Effector CD4-positive, alpha-beta T cell (primary cell): Measurements from ENCODE around the gene PTAFR. TPM values are rescaled to one million over a fixed set of nuclear protein-coding genes. Genes with fewer than 3 reads are reported as not detected.

Experiments
- DNase-seq: peaks from one replicate; pipeline ENCODE4 v3.0.0-alpha.2; 2020
- total RNA-seq: gene quantifications from one replicate; lab custom pipeline; 2026; lab: John Stamatoyannopoulos, UW

PTAFR gene, protein sequence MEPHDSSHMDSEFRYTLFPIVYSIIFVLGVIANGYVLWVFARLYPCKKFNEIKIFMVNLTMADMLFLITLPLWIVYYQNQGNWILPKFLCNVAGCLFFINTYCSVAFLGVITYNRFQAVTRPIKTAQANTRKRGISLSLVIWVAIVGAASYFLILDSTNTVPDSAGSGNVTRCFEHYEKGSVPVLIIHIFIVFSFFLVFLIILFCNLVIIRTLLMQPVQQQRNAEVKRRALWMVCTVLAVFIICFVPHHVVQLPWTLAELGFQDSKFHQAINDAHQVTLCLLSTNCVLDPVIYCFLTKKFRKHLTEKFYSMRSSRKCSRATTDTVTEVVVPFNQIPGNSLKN
- not detected for total RNA-seq

DNA sequence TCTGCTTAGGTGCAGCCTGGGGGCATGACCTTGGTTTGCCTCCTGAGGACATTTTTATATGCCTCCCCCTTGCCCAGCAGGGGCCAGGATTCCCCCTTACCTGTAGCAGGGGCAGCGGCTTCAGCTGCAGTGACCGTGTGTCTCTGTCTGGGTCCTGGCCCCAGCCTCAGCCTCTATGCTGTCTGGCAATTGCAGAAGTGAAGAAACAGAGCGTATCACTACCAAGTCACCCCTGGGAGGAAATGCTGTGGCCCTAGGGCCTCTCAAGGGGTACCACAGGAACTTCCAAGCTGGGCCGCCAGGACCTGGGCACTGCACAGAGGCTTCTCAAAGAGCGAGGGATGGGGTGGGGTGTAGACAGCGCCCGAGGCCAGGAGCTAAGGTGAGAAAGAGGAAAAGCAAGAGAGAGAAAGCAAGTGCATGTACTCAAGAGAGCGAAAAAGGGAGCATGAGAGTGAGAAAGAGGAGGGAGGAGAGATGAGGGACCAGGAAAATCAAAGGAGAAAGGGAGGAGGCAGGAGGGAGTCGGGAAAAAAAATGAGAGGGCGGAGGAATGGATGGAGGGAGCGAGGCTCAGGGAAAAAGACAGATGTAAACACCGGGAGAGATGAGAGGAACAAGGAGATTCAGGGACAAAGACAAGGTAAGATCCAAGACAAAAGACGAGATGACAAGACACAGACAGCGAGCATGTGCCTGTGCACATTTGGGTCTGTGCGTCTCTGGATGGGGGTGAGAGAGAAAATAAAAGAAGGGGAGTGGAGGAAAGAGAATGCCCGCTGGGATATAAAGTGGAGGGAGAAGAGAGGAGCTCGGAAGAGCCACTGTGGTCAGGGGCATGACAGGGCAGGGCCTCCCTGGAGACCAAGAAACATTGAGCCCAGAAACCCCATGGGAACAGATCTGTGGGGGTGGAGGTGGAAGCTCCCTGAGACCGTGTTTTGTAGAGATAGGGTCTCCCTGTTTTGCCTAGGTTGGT is at the start of gene PTAFR:
Gene PTAFR, minus strand, starts transcription at position 199 of the 979 bp plus-strand sequence. CDS start 25,669 bp downstream, outside the sequence.
- DNase-seq, result no peak

DNA sequence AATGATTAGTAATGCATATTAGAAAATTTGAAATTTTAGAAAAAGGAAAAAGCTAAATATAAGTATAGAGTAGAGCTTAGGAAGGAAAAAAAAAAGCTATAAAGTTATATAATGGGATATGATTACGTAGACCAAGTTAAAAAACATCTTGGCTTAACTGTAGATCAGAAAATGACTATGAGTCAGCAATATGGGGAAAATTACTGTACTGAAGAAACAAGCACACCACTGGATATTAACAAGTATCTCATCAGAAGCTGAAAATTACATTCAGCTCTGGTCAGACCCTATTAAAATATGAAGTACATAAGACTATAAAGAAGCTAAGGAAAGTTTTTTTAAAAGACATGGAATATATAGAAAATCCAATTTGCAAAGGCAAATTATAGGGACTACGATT is 36.8 kb upstream of the PTAFR start:
- no peak for DNase-seq

DNA sequence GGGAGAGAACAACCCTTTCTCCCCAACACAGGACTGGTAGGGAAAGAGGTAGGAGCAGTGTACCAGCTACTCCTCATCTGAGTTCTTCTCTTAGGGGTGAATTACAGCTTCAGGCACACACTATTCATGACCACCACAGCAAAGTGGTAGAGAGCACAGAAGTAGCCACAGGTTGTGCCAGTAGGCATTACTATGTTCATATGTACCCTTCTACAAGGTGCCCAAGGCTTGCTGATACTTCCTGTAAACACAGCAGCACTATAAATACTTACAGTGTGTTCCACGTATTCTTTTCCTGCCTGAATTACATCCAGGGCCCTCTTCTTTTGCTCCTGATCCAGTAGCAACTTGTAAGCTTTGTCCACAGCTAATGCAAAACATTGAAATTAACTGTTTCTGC is 33.2 kb upstream of the PTAFR start:
- no peak for DNase-seq

DNA sequence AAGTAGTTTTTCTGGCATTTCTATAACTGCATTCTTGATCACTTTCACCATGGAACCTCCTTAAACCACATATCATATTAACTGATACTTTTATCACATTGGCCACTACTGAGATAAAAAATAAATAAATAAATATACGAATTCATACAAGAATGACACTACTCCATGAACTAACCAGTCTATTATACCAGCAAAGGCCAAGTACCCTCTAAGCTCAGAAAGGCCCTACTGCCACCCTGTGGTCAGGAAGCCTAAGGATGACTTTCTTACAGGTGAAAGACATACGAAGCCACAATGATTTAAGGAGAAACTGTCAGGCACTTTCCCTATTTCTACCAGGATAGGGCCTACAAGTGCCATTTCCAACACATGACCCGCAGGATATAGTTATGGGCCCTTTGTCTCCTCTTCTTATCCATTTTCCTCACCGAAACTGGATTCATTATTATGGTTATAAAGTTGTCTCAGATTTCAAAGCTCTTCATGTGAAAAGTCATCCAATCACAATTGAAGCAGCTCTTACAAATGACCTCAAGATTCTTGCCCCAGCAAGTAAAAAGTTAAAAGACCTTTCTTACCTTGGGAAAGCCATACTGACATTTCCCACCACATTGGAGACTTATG is 32.4 kb upstream of the PTAFR start:
- DNase-seq, result peak; percentile 43

DNA sequence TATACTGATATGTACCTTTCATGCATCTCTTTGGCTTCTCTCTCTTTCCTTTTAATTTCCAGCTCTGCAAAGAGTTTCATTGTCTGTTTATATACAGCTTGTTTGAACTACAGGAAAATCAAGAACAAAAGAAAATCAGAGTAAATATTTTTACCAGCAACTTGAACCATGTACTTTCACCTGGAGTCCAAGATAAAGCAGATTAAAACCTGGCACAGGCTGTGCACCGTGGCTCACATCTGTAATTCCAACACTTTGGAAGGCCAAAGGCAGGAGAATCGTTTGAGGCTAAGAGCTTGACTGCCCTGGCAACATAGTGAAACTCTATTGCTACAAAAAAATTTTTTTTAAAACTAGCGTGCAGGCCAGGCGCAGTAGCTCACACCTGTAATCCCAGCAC is 28.8 kb upstream of the PTAFR start:
- DNase-seq, result no peak

DNA sequence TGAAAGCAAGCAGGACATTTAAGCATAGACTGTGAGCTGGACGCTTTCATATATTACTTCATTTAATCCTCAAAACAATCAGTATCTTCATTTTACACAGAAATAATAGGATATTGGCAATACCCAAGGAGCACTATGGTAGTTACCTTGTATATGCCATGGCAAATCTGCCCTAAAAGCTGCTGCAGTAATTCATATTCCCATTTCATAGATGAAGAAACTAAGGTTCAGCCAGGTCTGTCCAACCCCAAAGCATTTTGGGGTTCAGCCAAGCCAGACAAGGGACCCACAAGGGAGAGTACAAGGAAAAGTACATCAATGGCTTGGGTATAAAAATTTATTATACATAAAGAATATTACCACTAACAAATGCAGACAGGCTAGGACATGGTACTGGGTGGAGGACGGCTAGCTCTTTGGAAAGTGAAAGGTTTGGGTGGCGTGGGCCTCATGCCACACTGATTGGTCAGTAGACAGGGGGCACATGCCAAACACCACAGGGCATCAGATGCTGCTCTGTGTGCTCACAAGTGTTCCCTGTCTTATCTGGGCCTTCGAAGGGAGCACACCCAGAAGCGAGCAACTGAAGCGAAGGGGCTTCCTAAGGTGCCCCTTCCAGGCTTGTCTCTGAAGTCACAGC is 23.9 kb upstream of the PTAFR start:
- DNase-seq, result no peak

DNA sequence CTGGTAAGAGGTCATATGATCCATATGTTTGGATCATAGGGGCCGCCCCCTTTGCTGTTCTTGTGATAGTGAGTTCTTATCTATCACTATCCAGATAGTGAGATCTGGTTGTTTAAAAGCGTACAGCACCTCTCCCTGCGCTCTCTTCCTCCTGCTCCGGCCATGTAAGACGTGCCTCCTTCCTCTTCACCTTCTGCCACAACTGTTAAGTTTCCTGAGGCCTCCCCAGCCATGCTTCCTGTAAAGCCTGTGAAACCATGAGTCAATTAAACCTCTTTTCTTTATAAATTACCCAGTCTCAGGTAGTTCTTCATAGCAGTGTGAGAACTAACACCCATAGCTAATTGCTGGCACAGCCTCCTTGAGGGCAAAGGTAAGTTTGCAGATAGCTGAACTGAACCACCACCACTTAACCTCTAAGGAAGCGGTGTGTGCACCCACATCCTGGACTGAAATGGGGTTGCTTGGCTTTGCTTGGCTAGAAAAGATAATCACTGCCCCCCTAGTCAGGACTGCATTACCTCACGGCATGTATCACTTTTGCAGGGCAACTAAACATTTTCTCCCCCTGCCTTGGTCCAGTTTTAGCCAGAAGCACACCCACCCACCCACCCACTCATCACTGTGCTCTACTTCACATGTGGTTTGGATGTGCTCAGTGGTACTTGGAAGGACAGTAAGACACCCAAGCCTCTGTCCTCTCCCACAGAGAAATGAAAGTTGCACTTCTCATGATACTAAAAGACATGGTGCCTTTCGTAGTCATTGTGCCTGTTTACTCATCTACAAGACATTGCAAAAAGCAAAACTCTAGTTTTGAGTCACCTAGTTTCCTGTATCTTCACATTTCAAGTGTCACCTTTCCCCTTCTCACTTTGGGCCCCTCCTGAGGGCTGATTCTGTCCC is 23.1 kb upstream of the PTAFR start:
- peak; percentile 34 for DNase-seq

DNA sequence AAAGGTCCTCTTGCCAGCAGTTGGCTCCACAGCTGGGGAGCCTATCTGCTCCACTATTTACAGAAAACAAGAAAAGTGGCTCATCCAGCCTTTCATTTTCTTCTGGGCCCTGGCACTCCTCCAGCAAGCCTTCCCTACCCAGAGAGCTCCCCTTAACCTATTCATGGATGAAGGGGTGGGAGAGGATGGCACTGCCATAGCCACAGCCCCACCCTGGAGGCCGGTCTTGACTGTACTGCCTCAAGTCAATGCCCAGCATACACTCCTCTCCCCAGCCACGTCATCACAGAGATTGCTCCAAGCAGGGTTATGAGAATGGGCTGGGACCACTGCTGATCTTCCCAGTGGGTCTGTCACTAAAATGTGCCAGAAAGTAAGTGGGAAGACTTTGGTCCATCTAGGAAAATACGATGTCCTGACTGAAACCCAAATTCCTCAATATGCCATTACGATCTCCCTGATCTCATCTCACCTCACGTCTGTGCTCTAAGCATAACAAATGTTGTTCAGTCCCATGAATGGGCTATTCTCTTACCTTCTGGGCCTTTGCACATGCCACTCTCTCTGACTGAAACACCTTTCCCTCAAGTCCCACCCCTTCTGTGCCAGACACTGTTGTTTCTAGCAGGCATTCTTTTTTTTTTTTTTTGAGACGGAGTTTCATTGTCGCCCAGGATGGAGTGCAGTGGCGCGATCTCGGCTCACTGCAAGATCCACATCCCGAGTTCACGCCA is 21.4 kb upstream of the PTAFR start:
- no peak for DNase-seq

DNA sequence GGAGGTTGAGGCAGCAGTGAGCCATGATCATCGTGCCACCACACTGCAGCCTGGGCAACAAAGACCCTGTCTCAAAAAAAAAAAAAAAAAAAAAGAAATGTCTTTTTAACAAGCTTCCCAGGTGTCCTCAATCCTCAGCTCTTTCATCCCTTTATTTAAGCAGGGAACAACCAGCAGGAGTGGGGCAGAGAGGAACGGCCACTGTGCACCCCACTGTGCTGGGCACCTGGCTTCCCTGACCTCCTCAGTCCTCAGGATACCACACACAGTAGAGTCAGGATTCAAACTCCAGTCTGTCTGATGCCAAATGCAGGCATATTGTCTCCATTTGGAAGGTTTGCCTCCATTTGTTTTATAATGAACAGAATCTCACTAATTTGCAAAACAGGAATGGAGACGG is 19.8 kb upstream of the PTAFR start:
- DNase-seq, result no peak

DNA sequence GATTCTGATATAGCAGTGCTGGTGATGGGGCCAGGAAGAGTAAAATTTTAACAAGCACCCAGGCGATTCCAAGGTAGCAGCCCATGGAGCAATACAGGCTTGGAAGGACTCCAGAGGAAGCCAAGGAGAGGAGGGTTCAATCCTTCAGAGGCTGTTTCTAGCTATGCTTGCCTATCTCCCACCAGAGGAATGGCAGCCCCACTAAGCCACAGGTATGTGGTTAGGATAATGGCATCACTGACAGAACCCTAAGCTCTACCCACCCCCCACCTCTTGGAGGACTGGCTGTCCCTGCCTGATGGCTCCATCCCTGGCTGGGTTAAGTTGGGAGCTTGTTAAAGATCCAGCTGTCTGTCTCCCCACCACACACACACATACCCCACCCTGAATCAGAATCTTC is 19.3 kb upstream of the PTAFR start:
- DNase-seq, result no peak

DNA sequence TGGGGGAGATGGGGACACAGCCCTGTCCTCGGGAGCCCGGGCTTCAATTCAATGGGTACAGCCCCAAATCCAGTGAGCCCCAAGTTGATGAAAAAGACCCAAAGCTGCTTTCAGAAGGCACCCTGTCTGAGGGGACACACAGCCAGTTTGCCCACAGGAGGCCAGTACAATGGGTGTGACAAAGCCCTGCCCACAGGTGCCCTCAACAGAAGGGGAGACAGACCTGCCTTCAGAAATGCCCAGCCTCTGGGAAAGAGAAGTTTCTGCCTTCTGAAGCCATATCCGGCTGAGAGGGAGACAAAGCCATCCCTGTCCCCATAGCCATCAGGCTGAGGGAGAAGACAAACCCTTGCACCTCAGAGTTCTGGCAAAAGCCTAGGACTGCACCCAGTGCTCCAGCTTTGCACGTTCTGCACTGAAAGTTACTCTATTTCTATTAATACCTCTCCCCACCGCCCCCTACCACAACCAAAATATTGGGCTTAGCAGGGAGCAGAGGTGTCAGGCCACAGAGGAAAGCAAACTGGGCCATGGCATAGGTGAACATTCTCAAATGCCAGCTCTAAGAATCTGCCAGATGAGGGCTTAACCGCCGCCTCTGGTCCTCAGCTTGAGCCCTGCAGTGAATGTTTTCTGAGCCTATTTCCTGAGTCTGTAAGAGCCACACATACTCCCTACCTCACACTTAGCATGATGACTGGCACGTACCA is 18.0 kb upstream of the PTAFR start:
- DNase-seq, result no peak

DNA sequence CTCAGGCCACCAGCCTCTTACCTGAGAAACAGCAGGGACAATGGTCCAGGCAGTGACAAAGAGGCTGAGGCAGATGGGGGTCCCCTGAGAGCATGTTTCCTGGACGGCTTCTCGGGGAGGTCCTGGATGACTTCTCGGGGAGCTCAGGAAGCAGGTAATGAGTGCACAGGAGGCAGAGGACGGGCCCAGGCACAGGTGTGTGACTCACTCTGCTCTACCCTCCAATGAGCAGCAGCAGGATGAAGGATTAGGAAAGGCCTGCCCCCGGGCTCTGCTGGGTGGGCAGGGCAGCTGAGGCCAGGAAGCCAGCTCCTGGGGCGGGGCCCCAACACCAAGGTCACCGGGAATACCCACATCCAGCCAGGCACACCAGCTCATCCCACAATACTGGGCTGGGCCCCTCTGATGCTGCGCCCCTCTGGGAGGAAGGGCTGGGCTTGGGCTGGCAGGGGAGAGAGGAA is 17.2 kb upstream of the PTAFR start:
- no peak for DNase-seq

DNA sequence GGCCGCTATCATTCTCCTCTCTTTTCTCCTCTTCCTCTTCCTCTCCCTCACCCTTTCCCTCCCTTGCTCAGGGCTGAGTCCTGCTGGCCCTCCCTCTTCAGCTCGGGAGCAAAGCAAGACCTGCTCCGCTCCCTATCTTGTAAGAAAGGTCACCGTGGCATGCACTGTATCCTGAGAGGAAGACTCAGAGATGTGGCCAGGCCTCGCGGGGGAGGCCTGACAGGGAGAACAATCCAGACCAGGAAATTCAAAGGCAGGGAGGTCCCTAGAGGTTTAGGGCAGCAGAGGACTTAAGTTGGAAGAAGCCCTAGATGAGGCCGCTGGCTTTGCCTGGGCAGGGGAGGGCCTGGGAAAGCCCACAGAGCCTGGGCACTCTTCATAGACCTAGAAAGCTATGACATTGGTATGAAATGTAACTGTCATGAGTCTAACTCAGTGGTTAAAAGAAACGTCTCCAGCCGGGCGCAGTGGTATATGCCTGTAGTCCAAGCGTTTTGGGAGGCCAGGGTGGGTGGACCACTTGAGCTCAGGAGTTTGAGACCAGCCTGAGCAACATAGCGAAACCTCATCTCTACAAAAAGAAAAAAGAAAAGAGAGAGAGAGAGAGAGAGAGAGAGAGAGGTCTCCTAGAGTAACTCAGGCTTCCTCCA is 14.6 kb upstream of the PTAFR start:
- no peak for DNase-seq

DNA sequence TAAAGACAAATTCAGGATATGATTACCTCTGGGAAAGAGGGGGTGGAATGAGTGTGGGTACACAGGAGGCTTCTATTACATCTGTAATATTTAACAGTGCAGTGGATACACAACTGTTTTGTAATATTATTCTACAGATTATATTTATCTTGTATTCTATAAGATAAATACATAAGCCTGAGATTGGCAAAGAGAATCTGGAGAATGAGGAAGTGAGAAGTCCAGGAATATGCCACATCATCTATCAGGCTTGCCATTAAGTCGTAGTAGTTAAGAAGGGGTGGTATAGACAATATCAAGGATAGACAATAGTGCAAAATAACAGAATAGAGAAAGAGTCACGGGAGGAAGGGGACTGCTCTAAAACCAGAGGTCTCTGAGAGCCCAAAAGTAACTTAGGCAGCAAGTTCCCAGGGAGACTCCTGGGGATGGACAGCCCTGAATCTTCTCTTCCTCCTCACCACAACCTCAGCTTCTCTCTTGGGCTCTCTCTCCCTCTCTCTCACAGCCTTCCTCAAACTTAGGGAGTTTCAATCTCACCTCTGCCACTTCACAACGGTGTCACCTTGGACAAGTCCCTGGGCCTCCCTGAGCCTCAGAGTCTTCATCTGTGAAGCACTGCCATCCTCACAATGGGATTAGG is 14.0 kb upstream of the PTAFR start:
- no peak for DNase-seq

DNA sequence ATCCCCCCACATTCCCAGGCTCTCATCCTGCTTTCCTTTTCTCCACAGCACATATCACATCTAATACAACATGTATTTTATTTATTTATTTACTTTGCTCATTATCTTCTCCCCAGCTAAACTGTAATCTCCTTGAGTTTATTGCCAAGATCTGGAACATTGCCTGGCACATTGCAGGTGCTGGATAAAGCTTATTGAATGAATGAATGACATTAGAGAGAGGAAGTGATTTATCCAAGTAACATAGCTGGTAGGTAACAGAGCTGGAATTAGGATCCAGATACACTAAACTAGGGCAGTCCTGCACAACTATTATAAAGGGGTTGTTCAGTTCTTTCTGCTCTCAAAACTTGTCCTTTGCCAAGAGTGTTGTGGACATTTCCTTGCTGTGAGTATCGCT is 8.6 kb upstream of the PTAFR start:
- no peak for DNase-seq

DNA sequence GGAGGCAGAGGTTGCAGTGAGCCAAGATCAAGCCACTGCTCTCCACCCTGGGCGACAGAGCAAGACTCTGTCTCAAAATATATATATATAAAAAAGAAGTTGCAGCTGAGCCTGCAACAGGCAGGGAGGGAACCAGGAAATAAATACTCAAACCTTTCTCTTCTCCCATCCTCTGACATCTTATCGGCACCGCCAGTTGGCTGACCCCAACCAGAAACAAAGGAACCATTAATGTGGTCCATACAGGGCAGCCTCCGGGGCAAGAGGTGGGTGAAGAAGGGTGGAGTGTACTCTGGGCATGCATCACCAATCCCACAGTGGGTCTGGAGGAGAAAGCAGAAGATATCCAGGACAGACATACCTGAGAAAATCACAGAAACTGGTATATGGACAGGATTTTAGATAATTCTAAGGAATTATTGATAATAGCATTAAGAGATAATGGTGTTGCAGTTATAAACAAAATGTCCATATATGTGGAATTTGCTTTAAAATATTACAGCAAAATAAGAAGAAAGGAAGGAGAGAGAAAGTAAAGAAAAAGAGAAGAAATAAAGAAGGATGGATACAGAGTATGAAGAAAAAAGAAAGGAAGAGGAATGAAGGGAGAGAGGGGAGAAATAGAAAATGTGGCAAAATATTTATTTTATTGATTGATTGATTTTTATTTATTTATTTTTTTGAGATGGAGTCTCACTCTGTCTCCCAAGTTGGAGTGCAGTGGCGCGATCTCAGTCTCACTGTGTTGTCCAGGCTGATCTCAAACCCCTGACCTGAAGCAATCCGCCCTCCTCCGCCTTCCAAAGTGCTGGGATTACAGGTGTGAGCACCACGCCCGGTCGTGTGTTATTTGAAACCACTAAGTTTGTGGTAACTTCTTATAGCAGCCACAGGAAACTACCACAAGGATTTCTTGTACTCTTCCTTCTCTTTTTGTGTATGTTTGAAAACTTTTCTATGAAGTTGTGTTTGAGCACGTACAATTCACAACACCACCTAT is 4.1 kb upstream of the PTAFR start:
- DNase-seq, result no peak

DNA sequence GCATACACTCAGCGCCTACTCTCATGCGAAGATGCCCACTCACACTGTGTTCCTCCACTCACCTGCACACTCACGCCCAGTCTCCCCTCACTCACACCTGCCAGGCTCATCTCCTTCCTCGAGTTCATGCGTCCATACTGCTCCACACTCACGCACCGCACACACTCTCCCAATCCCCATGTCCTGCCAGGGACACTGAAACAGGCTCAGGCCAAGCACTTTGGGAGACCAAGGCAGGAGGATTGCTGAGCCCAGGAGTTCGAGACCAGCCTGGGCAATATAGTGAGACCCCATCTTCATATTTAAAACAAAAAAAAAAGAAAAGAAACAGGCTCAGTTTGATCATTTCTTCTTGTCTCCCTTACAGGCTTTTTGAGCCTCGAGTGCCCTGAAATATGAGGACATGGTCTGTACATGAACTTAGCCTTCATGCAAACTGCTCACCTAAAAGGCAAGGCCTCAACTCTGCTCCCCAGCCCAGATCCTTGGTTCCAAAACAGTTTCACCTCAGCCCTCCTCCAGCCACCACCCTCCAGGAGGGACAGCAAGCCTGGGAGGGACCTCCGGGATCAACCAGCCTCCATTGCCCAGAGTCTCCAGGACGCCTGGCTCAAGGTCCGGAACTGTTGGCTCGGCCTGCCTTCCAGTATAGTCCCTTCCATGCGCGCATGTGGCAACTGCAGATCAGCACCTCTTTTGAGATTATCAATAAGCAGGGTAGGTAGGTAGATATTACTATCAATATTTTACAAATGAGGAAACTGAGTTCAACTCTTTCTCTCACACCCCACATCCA is 2.4 kb upstream of the PTAFR start:
- no peak for DNase-seq
